ENCODE results near the gene ANKRD39. TPM values are rescaled to one million over a fixed set of nuclear protein-coding genes. Genes with fewer than 3 reads are reported as not detected.

ANKRD39 gene
- total and polyA plus RNA-seq, 9 of the 15 experiments (the other 6 are each of a cell fraction or from before 2014, with no cell fraction given) = 8.2 to 33.1 (median 23.8) TPM

DNA sequence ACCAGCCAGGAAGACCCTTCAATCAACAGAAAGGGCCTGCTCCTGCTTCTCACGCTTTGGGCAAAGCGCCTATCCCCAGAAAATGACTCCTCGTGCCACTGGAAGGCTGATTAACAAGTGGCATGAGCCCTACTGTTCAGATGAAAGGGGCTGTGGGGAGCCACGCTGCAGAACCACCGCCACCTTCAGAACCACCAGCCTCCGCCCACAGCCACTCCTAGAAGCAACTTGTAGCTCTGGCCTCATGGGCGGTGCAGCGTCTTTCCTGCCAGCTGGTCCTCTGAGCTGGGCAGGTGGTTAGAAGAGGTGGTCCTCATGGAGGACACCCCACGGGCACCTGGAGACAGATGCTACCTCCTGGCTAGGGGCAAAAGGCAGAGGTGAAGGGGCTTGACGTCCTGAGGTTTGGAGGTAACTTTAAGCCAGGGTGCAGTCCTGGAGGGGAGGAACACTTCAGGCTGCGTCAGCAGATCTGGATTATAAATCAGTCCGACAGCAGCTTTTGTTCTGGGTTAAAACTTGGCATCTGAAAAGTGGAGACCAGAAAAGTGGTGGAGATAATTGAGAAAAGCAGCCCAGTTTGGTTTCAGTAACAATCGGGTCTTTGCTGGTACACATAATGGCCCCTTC, 12.9 kb upstream of the ANKRD39 start (continued):
- TF ChIP-seq BRD4 (IDR thresholded peaks at IDR 0.05) (no peak), U2AF1 (optimal IDR thresholded peaks at IDR 0.05; ENCODE audit: low read depth, low read length) (no peak), DMBX1 (CRISPR knock-in tag; IDR thresholded peaks at IDR 0.05; ENCODE audit: borderline replicate concordance) (no peak), SRSF9 (IDR thresholded peaks at IDR 0.05; ENCODE audit: borderline replicate concordance, low read depth, low read length) (no peak), TSC22D4 (tag; IDR thresholded peaks at IDR 0.05) (no peak), MYBL2 (IDR thresholded peaks at IDR 0.05; ENCODE audit: low read depth) (no peak), MYBL2 (CRISPR knock-in tag; IDR thresholded peaks at IDR 0.05; ENCODE audit: borderline replicate concordance) (no peak), SETDB1 (IDR thresholded peaks at IDR 0.05; ENCODE audit: low read length) (no peak), FOXA1 (IDR thresholded peaks at IDR 0.05; ENCODE audit: borderline replicate concordance) (no peak), SAFB2 (IDR thresholded peaks at IDR 0.05; ENCODE audit: borderline replicate concordance, low read depth, low read length, severe bottlenecking) (no peak), POLR2B (IDR thresholded peaks at IDR 0.05; ENCODE audit: low read depth, partially characterized antibody) (no peak), BRCA1 (IDR thresholded peaks at IDR 0.05) (no peak), BRCA1 (CRISPR knock-in tag; IDR thresholded peaks at IDR 0.05) (no peak), SAP30 (IDR thresholded peaks at IDR 0.05; ENCODE audit: borderline replicate concordance, insufficient read depth, low read depth, low read length, poor library complexity, severe bottlenecking) (peak; percentile 73), FOXK1 (CRISPR knock-in tag; IDR thresholded peaks at IDR 0.05; ENCODE audit: borderline replicate concordance) (0 out of 2 replicates have a peak, but pooled peaks have one; percentile 21), SMAD4 (CRISPR knock-in tag; conservative IDR thresholded peaks at IDR 0.05) (0 out of 2 replicates have a peak, but pooled peaks have one; percentile 12), ZFP36 (IDR thresholded peaks at IDR 0.05; ENCODE audit: low read depth, low read length, partially characterized antibody) (no peak), SNIP1 (IDR thresholded peaks at IDR 0.05; ENCODE audit: low read depth) (no peak), ZNF780A (CRISPR knock-in tag; IDR thresholded peaks at IDR 0.05) (no peak), ZNF354B (CRISPR knock-in tag; IDR thresholded peaks at IDR 0.05) (no peak), ZKSCAN3 (CRISPR knock-in tag; IDR thresholded peaks at IDR 0.05) (no peak), JUNB (CRISPR knock-in tag; conservative IDR thresholded peaks at IDR 0.05) (no peak), CREM (IDR thresholded peaks at IDR 0.05; ENCODE audit: low read depth) (peak; percentile 39; the same call in 1 of the 2 replicates), L3MBTL2 (IDR thresholded peaks at IDR 0.05) (peak; percentile 32; the same call in 1 of the 2 replicates)
- TF ChIP-seq, protein P1, sequence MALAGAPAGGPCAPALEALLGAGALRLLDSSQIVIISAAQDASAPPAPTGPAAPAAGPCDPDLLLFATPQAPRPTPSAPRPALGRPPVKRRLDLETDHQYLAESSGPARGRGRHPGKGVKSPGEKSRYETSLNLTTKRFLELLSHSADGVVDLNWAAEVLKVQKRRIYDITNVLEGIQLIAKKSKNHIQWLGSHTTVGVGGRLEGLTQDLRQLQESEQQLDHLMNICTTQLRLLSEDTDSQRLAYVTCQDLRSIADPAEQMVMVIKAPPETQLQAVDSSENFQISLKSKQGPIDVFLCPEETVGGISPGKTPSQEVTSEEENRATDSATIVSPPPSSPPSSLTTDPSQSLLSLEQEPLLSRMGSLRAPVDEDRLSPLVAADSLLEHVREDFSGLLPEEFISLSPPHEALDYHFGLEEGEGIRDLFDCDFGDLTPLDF (CRISPR knock-in tag; IDR thresholded peaks at IDR 0.05) = no peak
- TF ChIP-seq, protein P2, sequence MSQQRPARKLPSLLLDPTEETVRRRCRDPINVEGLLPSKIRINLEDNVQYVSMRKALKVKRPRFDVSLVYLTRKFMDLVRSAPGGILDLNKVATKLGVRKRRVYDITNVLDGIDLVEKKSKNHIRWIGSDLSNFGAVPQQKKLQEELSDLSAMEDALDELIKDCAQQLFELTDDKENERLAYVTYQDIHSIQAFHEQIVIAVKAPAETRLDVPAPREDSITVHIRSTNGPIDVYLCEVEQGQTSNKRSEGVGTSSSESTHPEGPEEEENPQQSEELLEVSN (IDR thresholded peaks at IDR 0.05; ENCODE audit: borderline replicate concordance in 1 of 2, extremely low read depth in 1 of 2, insufficient read depth in 1 of 2, insufficient read length in 1 of 2, low read depth in 1 of 2, low read length in 1 of 2, poor library complexity in 1 of 2, severe bottlenecking in 1 of 2) = peak in 1 of 2 experiments; percentile 19
- TF ChIP-seq, protein P3, sequence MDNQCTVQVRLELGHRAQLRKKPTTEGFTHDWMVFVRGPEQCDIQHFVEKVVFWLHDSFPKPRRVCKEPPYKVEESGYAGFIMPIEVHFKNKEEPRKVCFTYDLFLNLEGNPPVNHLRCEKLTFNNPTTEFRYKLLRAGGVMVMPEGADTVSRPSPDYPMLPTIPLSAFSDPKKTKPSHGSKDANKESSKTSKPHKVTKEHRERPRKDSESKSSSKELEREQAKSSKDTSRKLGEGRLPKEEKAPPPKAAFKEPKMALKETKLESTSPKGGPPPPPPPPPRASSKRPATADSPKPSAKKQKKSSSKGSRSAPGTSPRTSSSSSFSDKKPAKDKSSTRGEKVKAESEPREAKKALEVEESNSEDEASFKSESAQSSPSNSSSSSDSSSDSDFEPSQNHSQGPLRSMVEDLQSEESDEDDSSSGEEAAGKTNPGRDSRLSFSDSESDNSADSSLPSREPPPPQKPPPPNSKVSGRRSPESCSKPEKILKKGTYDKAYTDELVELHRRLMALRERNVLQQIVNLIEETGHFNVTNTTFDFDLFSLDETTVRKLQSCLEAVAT (IDR thresholded peaks at IDR 0.05) = peak in 1 of 2 experiments; percentile 64; a peak in 2 of 4 replicates

All from K562 (cell line).